Stomach (tissue), 9 donors: Measurements from ENCODE around the gene POLG2. TPM values are rescaled to one million over a fixed set of nuclear protein-coding genes. Genes with fewer than 3 reads are reported as not detected.
"Not testable (repeated sequence)": the region's sequence is repeated elsewhere in the genome, so short reads cannot be mapped to it uniquely, and the experiment has no call there.

Experiments
- DNase-seq, 2 donors: peaks; one replicate each; pipeline versions ENCODE4 v3.0.0 to v3.0.0-alpha.2; 2013 to 2019
- H3K27ac ChIP-seq, 5 donors: fragments of 200-600 bp in 4 of 5; sonication (generic) in 4 of 5; one replicate each; pipeline ENCODE4 v1.5.1; 2013 to 2019; ENCODE audit warnings: mild to moderate bottlenecking in 1 of 5, moderate library complexity in 1 of 5
- H3K27me3 ChIP-seq, 3 donors: fragments of 200-600 bp; sonication (generic); one replicate each; pipeline ENCODE4 v1.5.1; 2017 to 2019; ENCODE audit warnings: mixed run types in 1 of 3
- H3K36me3 ChIP-seq, 4 donors: fragments of 200-600 bp; sonication (generic); 1 replicate in 3 of 4; 2 replicates in 1 of 4; pipeline ENCODE4 v1.5.1; 2016 to 2019
- H3K4me1 ChIP-seq, 4 donors: fragments of 200-600 bp; sonication (generic); one replicate each; pipeline ENCODE4 v1.5.1; 2016 to 2019
- H3K4me3 ChIP-seq, 4 donors: fragments of 200-600 bp; sonication (generic) in 3 of 4; one replicate each; pipeline ENCODE4 v1.5.1; 2016 to 2019; ENCODE audit warnings: mild to moderate bottlenecking in 1 of 4
- H3K9me3 ChIP-seq, 4 donors: fragments of 200-600 bp; sonication (generic); one replicate each; pipeline ENCODE4 v1.5.1; 2016 to 2019
- CTCF ChIP-seq, 7 experiments: fragments of 450-650 bp in 4 of 7; fragments of 200-600 bp in 3 of 7; sonication (generic) in 3 of 7; IDR thresholded peaks; one replicate each; pipeline ENCODE4 v1.5.1; 2016 to 2019; ENCODE audit warnings: antibody characterized with exemption in 7 of 7, control low read depth in 2 of 7, mild to moderate bottlenecking in 1 of 7
- EP300 ChIP-seq: sonication (generic); formaldehyde crosslinking; IDR thresholded peaks from one replicate; pipeline ENCODE4 v1.6.1; 2017; ENCODE audit warnings: antibody characterized with exemption
- POLR2A ChIP-seq, 4 donors: fragments of 450-650 bp; IDR thresholded peaks; one replicate each; pipeline ENCODE4 v1.6.1; 2016; ENCODE audit warnings: antibody characterized with exemption in 4 of 4, control low read depth in 2 of 4, mild to moderate bottlenecking in 1 of 4, moderate library complexity in 1 of 4
- POLR2AphosphoS5 ChIP-seq, 3 donors: sonication (generic); formaldehyde crosslinking; IDR thresholded peaks; one replicate each; pipeline ENCODE4 v1.6.1; 2016; ENCODE audit warnings: antibody characterized with exemption in 3 of 3
- WGBS, 5 donors: extraction: QIAGEN DNeasy Blood & Tissue Kit in 3 of 5; methylation state at CpG; one replicate each; pipeline versions ENCODE4 v1.1.5 to v1.1.7; 2013 to 2018; 5-methylcytosine and 5-hydroxymethylcytosine counted together
- intact Hi-C: fragments of 100-400 bp; cut with DNase I; formaldehyde crosslinking; loops from one replicate; pipeline ENCODE4 v1.15.1; 2023; ENCODE audit warnings: low total_unique reads
- polyA plus RNA-seq, 3 donors: library from polyadenylated mRNA; stranded (reverse); fragments of 200-250 nt; gene quantifications; one replicate each; pipeline ENCODE4 v1.2.3, GENCODE V29; 2013
- total RNA-seq, 5 donors: library from RNA; depleted of rRNA; stranded (reverse); fragments of >200 nt; gene quantifications; one replicate each; pipeline versions ENCODE4 v1.1.0 to v1.2.3, GENCODE V29; 2014 to 2016
- donor health status: healthy with polysubstance abuse.
- donor health status: Bipolar disorder and iron deficiency.
- donor health status: healthy.

POLG2 gene
- total and polyA plus RNA-seq, 8 donors = 1.3 to 41.4 (median 9.9) TPM

- Histone ChIP-seq H3K4me1 (peaks cover 0 to 7% (median 0%) of the 10 kb centered on the region in 4 donors), H3K27ac (no peak overlapping the region), H3K9me3 (no peaks in the 10 kb centered on the region), H3K36me3 (no peaks in the 10 kb centered on the region), H3K4me3 (no peak overlapping the region), H3K27me3 (no peaks in the 10 kb centered on the region)
- WGBS, 5 donors = 69 to 84% (median 79%) methylated on average over 8 of the region's 8 CpGs
- no peak for TF ChIP-seq EP300
- no peak for TF ChIP-seq CTCF (IDR thresholded peaks at IDR 0.05)
- TF ChIP-seq POLR2A (IDR thresholded peaks at IDR 0.05) = no peak
- no peak for TF ChIP-seq POLR2AphosphoS5 (IDR thresholded peaks at IDR 0.05)
- DNase-seq = peak in 1 of 2 donors; percentile 69
- intact Hi-C loops = no loop called here
Measured at GRCh38 chr17:64460955-64461354, 35.9 kb downstream of the POLG2 start.

- H3K27ac ChIP-seq, H3K9me3 ChIP-seq, H3K4me1 ChIP-seq, H3K27me3 ChIP-seq, H3K4me3 ChIP-seq, H3K36me3 ChIP-seq, intact Hi-C loops, DNase-seq: not testable (repeated sequence)
- WGBS, 5 donors = 95 to 99% (median 97%) methylated on average over 7 of the region's 7 CpGs
Measured at GRCh38 chr17:64459818-64460217, 37.0 kb downstream of the POLG2 start.

GRCh38 chr17:64459284-64459747, 37.5 kb downstream of the POLG2 start:
- DNase-seq = peak; percentile 20 to 27
- Histone ChIP-seq H3K27me3 (no peaks in the 10 kb centered on the region), H3K4me3 (no peak overlapping the region), H3K27ac (no peak overlapping the region), H3K36me3 (no peaks in the 10 kb centered on the region), H3K4me1 (peaks cover 0 to 10% (median 0%) of the 10 kb centered on the region in 4 donors), H3K9me3 (no peaks in the 10 kb centered on the region)
- 63 to 77% (median 76%) methylated on average over 6 of the region's 6 CpGs for WGBS, 5 donors
- TF ChIP-seq POLR2AphosphoS5 (IDR thresholded peaks at IDR 0.05) (no peak), POLR2A (IDR thresholded peaks at IDR 0.05) (no peak), EP300 (no peak), CTCF (IDR thresholded peaks at IDR 0.05) (no peak)
- intact Hi-C loops = no loop called here

- Histone ChIP-seq H3K9me3 (no peaks in the 10 kb centered on the region), H3K4me3 (no peak overlapping the region)
- WGBS, 5 donors = 78 to 83% (median 81%) methylated on average over 7 to 8 of the region's 8 CpGs
Measured at GRCh38 chr17:64458756-64459155, 38.1 kb downstream of the POLG2 start.

More at GRCh38 chr17:64458756-64459155, 38.1 kb downstream of the POLG2 start:
- no peak for TF ChIP-seq EP300
- TF ChIP-seq POLR2AphosphoS5 (IDR thresholded peaks at IDR 0.05) = no peak
- no peak for TF ChIP-seq CTCF (IDR thresholded peaks at IDR 0.05)
- no peak for TF ChIP-seq POLR2A (IDR thresholded peaks at IDR 0.05)
- Histone ChIP-seq H3K27me3 (no peaks in the 10 kb centered on the region), H3K4me1 (peaks cover 0 to 10% (median 0%) of the 10 kb centered on the region in 4 donors), H3K27ac (no peak overlapping the region), H3K36me3 (no peaks in the 10 kb centered on the region)
- no peak for DNase-seq
- intact Hi-C loops = no loop called here
